22Rv1 (cell line): ENCODE results near the gene KDM3B.

Experiments
- ZFX ChIP-seq: fragments of 450-650 bp; IDR thresholded peaks from 2 replicates; pipeline ENCODE4 v1.6.1; 2017; ENCODE audit warnings: antibody characterized with exemption, borderline replicate concordance
- TF ChIP-seq, protein P1 (sequence below): fragments of 450-650 bp; IDR thresholded peaks from 2 replicates; pipeline ENCODE4 v1.5.1; 2017; ENCODE audit warnings: mild to moderate bottlenecking

DNA sequence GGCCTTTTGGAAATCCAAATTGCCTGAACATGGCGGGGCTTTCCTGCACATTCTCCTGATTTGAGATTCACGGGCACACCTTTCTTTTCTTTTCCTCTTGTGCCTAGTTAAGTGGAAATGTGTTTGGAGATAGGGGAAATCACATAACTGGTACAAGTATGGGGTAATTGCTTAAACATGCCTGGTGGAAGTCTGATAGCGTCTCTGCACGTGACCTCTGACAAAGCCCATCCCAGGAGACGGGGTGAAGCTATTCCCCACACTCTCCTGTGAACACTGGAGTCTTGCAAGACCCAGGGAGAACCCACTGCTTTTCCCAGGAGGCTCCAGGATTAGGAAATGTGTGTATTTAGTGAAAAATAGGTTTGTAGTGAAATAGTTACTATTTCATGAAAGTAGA lies 83.5 kb downstream of the KDM3B start:
- TF ChIP-seq, protein P1, sequence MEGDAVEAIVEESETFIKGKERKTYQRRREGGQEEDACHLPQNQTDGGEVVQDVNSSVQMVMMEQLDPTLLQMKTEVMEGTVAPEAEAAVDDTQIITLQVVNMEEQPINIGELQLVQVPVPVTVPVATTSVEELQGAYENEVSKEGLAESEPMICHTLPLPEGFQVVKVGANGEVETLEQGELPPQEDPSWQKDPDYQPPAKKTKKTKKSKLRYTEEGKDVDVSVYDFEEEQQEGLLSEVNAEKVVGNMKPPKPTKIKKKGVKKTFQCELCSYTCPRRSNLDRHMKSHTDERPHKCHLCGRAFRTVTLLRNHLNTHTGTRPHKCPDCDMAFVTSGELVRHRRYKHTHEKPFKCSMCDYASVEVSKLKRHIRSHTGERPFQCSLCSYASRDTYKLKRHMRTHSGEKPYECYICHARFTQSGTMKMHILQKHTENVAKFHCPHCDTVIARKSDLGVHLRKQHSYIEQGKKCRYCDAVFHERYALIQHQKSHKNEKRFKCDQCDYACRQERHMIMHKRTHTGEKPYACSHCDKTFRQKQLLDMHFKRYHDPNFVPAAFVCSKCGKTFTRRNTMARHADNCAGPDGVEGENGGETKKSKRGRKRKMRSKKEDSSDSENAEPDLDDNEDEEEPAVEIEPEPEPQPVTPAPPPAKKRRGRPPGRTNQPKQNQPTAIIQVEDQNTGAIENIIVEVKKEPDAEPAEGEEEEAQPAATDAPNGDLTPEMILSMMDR = no peak
- TF ChIP-seq ZFX = no peak
